Stimulated activated CD4-positive, alpha-beta T cell treated with anti-CD3 and anti-CD28 coated beads, TNF-alpha, amount 100 ng/mL, for 1 hour (primary cell): ENCODE results near the gene TAT.

Experiments
- DNase-seq, 3 donors: peaks; one replicate each; pipeline ENCODE4 v3.0.0-alpha.2; 2020; ENCODE audit warnings: low read depth in 3 of 3, low spot score in 1 of 3

TAT gene

GRCh38 chr16:71547168-71547567, 29.7 kb downstream of the TAT start:
- no peak for DNase-seq

- DNase-seq, result peak in 1 of 3 donors; percentile 32
These were observed 34.5 kb downstream of the TAT start for GRCh38 chr16:71542377-71542776.

DNA sequence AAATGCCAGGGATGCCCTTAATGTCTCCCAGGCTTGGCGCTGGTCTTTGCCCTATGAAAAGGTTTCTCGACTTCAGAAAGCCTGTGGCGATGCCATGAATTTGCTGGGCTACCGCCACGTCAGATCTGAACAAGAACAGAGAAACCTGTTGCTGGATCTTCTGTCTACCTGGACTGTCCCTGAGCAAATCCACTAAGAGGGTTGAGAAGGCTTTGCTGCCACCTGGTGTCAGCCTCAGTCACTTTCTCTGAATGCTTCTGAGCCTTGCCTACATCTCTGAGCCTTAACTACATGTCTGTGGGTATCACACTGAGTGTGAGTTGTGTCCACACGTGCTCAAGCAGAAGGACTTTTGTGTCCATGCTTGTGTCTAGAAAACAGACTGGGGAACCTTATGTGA, 39.2 kb downstream of the TAT start:
- DNase-seq, result no peak

- no peak for DNase-seq
These were observed 40.0 kb downstream of the TAT start for GRCh38 chr16:71536752-71537499.

- DNase-seq, result no peak
These were observed 44.5 kb downstream of the TAT start for GRCh38 chr16:71532366-71532765.

DNA sequence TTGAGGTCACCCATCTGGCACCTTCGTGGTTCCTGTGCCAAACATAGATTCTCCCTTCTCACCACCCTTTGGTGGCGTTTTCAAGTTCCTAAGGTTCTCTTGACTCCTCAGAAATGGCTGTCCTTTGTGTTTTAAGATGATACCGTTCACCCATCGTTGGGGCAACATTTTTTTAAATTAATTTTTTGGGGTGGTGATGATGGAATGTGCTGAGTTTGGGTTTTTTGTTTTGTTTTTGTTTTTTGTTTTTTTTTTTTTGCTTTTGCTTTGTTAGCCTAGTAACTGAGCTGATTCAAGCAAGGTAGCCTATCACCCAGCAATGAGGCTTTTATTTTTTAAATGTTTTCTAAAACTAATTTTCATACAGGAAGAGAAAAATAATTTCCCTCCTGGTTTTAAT, 48.0 kb downstream of the TAT start:
- DNase-seq, result no peak

DNA sequence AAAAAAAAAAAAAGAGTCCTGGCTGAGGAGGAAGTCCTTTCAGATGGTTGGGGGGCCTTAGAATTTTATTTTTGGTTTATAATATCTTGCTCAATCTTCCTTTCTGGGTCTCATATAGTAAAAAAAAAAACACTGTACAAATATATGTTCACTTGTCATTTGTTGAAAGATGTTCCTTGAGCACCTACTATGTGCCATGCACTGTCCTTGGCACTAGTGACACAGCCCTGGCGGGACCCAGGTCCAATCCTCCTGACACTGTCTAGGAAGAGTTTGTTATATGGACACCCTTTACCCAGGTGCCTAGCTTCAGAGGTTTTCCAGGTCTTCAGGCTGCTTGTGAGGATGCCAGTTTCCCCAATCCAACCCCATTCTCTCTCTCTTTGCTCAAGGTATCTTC, 48.6 kb downstream of the TAT start:
- DNase-seq, result no peak

DNA sequence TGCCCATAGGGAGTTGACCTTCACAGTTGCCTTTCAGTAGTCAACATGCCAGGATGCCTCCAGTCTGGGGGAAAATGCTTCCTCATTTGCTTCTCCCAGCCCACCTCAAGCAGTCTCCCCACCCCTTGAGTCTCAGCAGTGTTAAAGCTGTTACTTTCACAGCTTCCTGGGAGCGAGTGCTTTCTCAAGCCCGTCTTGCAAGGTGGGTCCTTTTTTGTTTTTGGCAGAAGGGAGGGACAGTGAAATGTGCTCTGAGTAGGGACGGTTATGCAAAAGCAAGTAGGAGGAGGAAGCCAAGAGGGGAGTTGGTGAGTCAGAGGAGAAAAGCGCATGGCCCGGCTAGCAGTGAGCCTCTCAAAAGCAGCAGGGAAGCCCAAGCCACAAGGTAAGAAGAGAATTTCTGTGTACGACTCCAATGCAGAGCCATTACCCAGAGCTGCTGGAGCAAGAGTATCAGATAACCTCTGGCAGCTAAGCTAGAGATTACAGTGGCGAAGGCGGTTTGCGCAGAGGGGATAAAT, 50.7 kb downstream of the TAT start, which contains the start of gene CHST4:
TSS of gene CHST4 (plus strand) at position 316 of the 521 bp plus-strand sequence. CDS start 10,252 bp downstream, outside the sequence.
- no peak for DNase-seq

DNA sequence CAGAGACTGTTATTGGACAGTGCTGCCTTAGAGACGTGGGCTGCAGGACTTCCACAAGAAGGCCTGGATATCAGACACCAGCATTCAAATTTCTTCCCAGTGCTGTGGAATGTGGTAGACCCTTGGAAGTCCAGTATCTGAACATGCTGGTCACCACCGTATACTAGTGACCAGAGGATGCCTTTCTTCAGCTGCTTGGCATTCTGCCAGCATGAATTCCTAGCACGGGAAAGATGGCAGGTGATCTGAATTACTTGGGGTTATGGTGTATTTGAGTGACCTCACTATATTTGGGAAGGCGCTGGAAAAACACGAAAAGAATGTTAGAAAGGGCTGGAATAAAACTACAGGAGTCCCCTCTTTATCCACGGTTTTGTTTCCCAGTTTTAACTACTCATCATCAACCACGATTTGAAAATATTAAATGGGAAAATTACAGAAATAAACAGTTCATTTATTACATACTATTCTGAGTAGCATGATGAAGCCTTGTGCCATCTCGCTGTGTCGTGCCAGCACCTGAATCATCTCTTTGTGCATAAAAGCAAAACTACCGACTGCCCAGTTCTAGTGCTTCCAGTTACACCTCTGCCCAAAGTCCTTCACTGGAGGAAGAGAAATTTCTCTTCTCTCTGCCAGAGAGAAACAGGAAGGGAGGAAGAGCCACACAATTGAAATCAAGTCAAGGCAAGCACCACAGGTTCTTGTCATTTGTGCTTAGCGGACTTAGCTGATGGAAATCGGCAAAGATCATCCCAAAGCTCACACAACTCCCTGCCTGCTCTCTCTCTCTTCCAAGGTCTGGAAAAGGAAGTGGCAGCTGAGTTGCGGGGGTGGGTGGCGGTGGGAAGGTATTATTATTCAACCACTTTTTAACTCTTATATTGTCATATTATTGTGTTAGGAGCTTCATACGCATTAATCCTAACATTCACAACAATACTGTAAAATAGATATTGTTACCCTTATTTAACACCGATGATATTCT, 52.0 kb downstream of the TAT start:
- DNase-seq, result no peak

DNA sequence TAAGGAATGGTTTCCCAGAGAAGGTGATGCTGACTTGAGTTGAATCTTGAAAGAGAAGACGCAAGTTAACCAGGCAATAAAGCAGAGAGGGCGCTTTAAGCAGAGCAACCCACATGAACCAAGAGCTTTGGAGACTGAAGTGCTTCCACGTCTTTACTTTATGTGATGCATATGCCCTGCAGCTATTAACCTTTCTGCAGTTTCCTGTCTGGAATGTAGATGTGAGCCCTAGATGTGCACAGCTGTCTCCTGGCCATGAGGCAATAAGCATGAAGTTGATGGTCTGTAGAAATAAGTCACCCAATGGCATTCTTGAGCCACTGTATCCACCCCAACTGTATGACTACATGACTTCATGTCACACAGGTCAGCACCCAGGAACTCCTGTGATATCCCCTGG, 56.3 kb downstream of the TAT start:
- DNase-seq, result no peak
